Measurements from ENCODE around the gene LEPROT. TPM values are rescaled to one million over a fixed set of nuclear protein-coding genes. Genes with fewer than 3 reads are reported as not detected.

LEPROT gene
- total RNA-seq, 1 donor from 2014 or later: 37.8 TPM

DNA sequence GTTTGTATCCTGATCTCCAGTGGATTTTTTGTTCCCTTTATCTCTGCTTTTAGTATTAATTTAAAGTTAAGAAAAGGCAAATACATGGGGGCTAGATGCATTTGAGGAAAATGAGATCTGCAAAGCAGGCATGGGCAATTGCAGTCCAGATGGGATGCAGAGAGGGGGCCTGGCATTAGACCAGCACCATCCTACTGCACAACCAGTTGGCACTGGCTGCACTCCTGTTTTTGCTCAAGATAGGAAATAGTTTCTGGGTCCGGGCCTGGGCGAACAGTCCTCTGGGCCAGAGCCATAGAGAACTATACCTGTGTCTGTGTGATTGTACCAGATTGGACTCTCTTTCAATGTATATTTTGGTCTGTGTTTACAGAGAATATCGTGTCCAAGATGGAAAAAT lies 34.0 kb upstream of the LEPROT start:
- TF ChIP-seq POLR2AphosphoS5 (IDR thresholded peaks at IDR 0.05; ENCODE audit: insufficient read depth in 1 of 2, low read depth in 1 of 2): no peak
- TF ChIP-seq, protein P1, sequence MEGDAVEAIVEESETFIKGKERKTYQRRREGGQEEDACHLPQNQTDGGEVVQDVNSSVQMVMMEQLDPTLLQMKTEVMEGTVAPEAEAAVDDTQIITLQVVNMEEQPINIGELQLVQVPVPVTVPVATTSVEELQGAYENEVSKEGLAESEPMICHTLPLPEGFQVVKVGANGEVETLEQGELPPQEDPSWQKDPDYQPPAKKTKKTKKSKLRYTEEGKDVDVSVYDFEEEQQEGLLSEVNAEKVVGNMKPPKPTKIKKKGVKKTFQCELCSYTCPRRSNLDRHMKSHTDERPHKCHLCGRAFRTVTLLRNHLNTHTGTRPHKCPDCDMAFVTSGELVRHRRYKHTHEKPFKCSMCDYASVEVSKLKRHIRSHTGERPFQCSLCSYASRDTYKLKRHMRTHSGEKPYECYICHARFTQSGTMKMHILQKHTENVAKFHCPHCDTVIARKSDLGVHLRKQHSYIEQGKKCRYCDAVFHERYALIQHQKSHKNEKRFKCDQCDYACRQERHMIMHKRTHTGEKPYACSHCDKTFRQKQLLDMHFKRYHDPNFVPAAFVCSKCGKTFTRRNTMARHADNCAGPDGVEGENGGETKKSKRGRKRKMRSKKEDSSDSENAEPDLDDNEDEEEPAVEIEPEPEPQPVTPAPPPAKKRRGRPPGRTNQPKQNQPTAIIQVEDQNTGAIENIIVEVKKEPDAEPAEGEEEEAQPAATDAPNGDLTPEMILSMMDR (IDR thresholded peaks at IDR 0.05): no peak
- TF ChIP-seq POLR2A (IDR thresholded peaks at IDR 0.05): no peak
- Histone ChIP-seq H3K27me3 (no peaks in the 10 kb centered on the region), H3K4me3 (no peak overlapping the region), H3K9me3 (no peaks in the 10 kb centered on the region), H3K4me1 (no peaks in the 10 kb centered on the region), H3K36me3 (no peaks in the 10 kb centered on the region), H3K27ac (no peak overlapping the region)
- intact Hi-C loops (cut with DNase I): no loop called here
- no peak for DNase-seq (ENCODE audit: extremely low spot score in 2 of 2)

DNA sequence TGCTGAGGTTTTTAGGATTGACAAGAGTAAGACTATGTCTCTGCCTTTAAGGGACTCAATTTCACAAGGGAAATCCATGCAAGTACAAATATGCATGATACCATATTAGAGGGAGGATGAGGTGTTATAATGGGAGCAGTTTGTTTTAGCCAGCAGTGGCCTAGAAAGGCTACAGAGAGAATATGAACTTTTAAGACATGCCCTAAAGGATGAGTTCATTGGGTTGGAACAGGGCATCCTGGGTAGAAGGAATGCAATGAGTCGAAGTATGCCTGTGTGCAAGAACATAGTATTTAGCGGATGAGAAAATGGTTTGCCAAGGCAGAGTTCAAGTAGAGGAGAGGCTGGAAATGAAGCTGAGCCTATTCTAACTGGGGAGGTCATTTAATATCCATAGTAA lies 32.6 kb upstream of the LEPROT start:
- H3K9me3 ChIP-seq: no peaks in the 10 kb centered on the region
- no peaks in the 10 kb centered on the region for H3K36me3 ChIP-seq
- H3K4me3 ChIP-seq: no peak overlapping the region
- TF ChIP-seq POLR2A (IDR thresholded peaks at IDR 0.05) (no peak), POLR2AphosphoS5 (IDR thresholded peaks at IDR 0.05; ENCODE audit: insufficient read depth in 1 of 2, low read depth in 1 of 2) (no peak)
- TF ChIP-seq, protein P1 (IDR thresholded peaks at IDR 0.05): no peak
- no peaks in the 10 kb centered on the region for H3K27me3 ChIP-seq
- no peak overlapping the region for H3K27ac ChIP-seq
- DNase-seq (ENCODE audit: extremely low spot score in 2 of 2): no peak
- intact Hi-C loops (cut with DNase I): no loop called here
- H3K4me1 ChIP-seq: no peaks in the 10 kb centered on the region

DNA sequence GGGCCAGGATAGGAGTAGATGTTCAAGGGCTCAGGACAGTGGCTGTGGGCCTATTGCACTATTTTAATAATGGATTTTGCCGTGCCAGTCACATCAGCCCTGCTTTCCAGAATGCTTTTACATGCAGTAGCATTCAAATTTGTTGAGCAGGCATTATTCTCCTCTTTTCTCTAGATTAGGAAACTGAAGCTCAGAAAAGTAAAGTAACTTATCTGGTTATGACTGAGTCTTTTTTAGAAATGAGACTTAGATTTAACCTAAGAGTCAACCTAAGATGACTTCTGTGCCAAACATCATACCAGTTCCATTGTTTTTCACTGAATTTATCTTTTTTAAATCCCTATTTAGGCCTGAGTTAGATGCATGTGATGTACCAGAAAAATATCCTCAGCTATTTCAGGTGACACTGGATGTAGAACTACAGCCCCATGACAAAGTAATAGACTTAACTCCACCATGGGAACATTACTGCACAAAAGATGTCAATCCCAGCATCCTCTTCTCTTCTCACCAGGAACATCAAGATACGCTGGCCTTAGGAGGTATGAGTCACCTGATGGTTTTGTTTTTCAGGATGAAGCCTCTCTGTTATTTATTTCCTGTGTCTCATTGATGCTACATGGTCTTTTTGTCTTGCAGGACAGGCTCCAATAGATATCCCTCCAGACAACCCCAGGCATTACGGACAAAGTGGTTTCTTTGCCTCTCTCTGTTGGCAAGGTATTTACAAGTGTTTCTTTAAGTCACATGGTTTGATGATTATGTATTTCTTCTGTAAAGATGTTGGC lies 31.4 kb upstream of the LEPROT start:
- Histone ChIP-seq H3K4me1 (no peaks in the 10 kb centered on the region), H3K4me3 (no peak overlapping the region), H3K9me3 (no peaks in the 10 kb centered on the region), H3K27ac (no peak overlapping the region), H3K27me3 (no peaks in the 10 kb centered on the region), H3K36me3 (no peaks in the 10 kb centered on the region)
- no peak for DNase-seq (ENCODE audit: extremely low spot score in 2 of 2)
- intact Hi-C loops (cut with DNase I): no loop called here
- TF ChIP-seq POLR2AphosphoS5 (IDR thresholded peaks at IDR 0.05; ENCODE audit: insufficient read depth in 1 of 2, low read depth in 1 of 2): no peak
- no peak for TF ChIP-seq POLR2A (IDR thresholded peaks at IDR 0.05)
- TF ChIP-seq, protein P1 (IDR thresholded peaks at IDR 0.05): no peak

DNA sequence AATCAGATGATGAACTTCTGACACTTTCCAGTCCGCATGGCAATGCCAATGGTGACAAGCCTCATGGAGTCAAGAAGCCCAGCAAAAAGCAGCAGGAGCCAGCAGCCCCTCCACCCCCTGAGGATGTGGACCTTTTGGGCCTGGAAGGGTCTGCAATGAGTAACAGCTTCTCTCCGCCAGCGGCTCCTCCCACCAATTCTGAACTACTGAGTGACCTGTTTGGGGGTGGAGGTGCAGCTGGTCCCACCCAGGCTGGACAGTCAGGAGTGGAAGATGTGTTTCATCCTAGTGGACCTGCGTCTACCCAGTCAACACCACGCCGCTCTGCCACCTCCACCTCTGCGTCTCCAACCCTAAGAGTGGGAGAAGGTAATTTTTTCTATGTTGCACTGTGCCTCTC lies 28.0 kb upstream of the LEPROT start:
- Histone ChIP-seq H3K4me3 (no peak overlapping the region), H3K9me3 (no peaks in the 10 kb centered on the region), H3K4me1 (no peaks in the 10 kb centered on the region), H3K27ac (no peak overlapping the region), H3K27me3 (no peaks in the 10 kb centered on the region), H3K36me3 (no peaks in the 10 kb centered on the region)
- TF ChIP-seq POLR2A (IDR thresholded peaks at IDR 0.05): no peak
- TF ChIP-seq, protein P1 (IDR thresholded peaks at IDR 0.05): no peak
- TF ChIP-seq POLR2AphosphoS5 (IDR thresholded peaks at IDR 0.05; ENCODE audit: insufficient read depth in 1 of 2, low read depth in 1 of 2): no peak
- intact Hi-C loops (cut with DNase I): no loop called here
- DNase-seq (ENCODE audit: extremely low spot score in 2 of 2): no peak

DNA sequence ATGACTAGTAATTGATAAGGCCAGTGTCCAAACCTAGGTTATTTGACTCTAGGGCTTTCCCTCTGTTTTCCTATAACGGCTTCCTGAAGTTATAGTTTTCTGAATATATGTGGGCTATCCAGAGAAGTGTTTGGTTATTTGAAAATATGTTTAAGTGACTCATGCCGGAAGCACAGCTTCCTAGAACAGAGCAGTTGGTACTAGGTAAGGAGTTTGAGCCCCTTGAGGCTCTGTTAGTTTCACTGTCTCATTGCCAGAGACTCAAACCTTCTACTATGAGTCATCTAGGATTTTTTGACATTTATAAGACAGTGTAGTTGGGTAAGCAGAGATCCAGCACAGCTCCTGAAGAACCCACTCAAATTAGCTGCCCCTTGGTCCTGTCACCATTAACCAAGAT lies 27.1 kb upstream of the LEPROT start:
- Histone ChIP-seq H3K4me1 (no peaks in the 10 kb centered on the region), H3K27me3 (no peaks in the 10 kb centered on the region), H3K27ac (no peak overlapping the region), H3K9me3 (no peaks in the 10 kb centered on the region), H3K4me3 (no peak overlapping the region), H3K36me3 (no peaks in the 10 kb centered on the region)
- no peak for TF ChIP-seq POLR2AphosphoS5 (IDR thresholded peaks at IDR 0.05; ENCODE audit: insufficient read depth in 1 of 2, low read depth in 1 of 2)
- TF ChIP-seq, protein P1 (IDR thresholded peaks at IDR 0.05): no peak
- TF ChIP-seq POLR2A (IDR thresholded peaks at IDR 0.05): no peak
- no peak for DNase-seq (ENCODE audit: extremely low spot score in 2 of 2)
- intact Hi-C loops (cut with DNase I): no loop called here
